DLD1 (cell line): ENCODE data around the gene WDR45.
"Not testable (repeated sequence)": the region's sequence is repeated elsewhere in the genome, so short reads cannot be mapped to it uniquely, and the experiment has no call there.

Experiments used
- in situ Hi-C: cut with HindIII; loops from 2 replicates; pipeline ENCODE4 v1.10.0; 2017; ENCODE audit warnings: low sequenced_read_pairs

WDR45 gene

DNA sequence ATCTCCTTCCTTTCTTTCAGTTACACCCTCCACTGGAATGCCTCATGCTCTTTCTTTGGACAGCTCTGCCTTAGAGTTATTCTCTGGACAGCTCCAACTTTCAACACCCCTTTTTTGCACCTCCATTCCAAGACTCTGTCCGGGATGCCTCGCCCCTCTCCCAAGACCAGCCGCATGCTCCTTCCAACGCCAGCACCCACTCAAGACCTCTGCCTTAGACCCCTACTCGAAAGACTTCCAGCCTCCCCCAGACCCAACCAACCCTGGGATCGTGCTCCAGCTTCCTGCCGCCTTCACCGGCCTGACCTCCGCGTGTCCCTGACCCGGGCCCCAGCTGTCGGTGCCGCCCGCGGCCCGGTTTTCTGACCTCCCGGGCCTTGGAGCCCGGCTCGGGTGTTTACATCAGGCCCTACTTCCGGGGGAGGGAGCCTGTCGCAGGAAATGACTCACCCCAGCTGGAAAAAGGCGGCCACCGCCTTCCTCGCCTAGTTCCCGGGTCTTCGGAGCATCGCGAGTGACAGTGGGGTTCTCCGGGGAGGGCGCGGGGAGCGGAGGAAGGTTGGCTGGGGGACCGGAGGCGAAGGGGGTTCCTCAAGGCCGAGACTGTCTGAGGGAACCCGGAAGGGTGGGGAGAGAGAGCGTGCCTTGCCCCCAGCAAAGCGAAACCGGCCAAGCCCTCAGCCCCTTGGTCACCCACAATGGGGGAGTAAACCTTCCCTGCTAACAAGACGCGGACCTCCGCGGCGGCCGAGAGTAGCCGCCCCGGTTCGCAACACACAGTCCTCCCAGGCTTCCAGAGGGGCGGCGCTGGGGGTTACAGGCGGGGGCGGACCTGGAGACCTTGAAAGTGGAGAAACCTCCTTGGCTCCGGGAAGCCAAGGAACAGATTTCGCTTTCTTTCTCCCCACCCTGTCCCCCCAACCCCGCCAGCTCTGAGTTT is at the start of gene WDR45:
TSS of gene WDR45 (minus strand) at position 399 of the 940 bp plus-strand sequence. CDS start 1,792 bp downstream, outside the sequence.
- in situ Hi-C loops, result no loop called here

DNA sequence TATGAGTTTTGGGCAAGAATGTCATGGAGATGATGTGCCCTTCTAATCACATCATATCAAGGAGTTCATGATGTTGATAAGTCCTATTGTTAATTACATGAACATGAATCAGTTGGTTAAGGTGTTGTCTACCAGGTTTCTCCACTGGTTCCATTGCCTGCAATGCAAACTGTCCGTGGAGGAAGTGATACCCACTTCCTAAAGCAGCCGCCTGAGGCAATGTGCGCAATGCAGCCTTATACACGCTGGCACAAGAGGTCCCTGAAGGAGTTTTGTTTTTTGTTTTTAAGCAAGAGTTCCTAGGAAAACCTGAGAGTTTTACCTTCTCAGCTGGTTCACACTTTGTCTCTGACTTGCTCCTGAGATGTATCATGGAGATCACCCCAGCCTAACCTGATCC is 49.7 kb upstream of the WDR45 start:
- in situ Hi-C loops, result no loop called here

DNA sequence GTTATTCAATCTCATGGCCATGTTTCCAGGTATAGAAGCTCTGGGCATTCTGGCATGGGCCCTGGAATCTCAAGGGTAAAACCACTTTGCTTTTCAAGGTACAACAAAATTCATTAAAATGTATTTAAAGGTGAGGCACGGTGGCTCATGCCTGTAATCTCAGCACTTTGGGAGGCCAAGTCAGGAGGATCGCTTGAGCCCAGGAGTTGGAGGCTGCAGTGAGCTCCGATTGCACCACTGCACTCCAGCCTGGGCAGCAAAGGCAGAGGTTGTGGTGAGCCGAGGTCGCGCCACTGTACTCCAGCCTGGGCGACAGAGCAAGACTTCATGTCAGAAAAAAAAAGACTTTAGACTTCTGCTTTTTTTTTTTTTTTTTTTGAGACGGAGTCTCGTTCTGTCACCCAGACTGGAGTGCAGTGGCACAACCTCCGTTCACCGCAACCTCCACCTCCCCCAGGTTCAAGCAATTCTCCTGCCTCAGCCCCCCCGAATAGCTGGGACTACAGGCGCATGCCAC is 48.1 kb upstream of the WDR45 start:
- in situ Hi-C loops, result not testable (repeated sequence)

DNA sequence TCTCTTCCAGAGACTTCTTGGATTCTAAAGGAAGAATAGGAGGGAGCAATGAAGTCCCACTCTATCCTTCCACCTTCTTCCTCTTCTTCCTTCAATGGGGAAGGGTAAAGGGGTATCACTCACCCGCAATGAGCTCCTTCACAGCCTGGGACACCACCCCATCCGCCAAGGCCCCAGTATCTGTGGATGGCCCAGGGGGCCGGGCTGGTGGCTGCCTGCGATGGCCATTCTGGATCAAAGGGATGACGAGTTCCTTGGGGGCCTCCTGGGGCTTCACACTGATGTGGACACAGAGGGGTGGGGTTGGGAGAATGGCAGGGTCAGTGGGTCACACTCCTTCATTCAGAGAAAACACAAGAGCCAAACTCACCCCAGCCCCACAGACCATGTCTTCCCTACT is 42.8 kb upstream of the WDR45 start:
- in situ Hi-C loops, result no loop called here

DNA sequence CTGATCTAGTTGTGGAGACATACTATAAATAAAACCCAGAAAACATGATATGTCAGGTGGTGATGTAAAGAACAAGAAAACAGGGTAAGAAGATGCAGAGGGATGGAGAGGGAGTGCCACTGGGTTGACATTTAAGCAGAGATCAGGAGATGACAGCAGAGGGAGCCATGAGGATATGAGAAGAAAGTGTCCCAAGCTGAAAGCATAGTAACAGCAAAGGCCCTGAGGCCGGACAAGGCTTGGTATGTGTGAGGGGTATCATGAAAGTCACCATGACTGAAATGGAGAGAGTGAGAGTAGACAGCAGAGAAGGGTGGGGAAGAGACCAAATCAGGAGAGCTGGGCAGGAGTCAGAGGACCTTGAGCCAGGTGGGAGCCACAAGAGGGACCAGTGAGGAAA is 40.4 kb upstream of the WDR45 start:
- in situ Hi-C loops, result no loop called here

DNA sequence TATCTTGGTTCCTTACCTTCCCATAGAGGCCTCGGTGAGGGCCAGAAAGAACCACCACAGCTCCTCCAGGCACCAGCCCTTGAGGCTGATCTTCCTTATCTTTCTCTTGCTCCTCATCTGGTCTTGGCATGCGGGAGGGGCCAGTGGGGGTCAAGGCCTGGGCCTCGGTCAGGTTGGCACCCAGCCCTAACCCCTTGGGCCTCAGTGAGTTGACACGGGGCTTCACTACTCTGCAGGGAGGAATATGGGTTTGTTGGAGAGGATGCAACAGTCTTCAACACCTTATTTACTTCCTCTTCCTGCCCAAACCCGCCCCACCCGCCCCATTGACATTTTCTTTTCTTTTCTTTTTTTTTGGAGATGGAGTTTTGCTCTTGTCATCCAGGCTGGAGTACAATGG is 37.9 kb upstream of the WDR45 start:
- in situ Hi-C loops, result no loop called here

DNA sequence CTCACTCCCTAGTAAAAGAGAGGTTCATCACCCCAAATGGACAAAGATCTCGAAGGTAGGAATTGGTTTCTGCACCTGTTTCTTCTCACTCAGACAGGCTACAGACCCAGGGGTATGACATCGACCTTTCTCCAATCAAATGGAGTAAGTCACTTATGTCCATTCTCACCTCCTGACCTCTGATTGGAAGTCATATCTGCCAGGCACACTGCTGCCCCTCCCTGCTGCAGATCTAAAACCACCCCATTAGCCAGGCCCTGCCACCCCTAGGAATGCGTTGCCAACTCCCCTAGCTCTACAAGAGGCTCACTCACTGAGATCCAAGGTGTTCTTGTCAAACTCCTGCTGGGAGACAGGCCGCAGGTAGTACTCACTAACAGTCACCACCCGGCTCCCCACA is 37.0 kb upstream of the WDR45 start:
- in situ Hi-C loops, result no loop called here

DNA sequence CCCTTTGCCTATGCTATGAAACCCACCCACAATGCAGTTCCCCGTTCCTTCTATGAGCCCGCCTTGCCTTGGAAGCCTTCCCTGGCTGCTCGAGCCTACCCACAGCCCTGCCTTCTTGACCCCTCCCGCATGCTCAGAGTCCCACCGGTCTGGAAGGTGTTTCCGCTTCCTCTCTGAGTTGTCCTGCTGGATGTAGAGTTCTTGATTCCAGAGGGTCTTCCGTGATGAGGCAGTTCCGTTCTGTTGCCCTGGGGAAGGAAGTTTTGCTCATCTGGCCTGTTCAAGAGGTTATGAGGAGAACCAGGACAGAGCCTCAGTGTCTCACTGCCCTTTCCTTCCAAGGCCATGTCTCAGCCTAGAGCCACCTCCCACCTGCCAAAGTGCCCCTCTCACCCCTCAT is 36.4 kb upstream of the WDR45 start:
- in situ Hi-C loops, result no loop called here

DNA sequence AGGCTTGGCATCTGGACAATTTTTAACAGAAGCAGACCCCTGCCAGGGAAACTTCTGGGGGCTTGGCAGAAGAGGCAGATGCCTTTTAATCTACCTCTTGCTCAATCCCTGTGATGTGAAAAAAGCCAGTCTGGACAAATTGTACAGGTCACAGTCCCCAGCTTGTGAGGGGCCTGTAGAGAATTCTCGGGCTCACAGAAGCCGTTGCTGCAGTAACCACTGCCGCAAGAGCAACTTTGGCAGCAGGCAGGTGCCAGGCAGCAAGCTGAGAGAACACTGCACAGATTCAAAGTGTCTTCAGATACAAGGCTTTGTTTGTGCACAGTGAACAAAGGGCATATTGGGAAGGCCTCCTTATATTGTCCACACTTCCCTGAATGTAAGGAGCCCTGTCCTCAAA is 32.1 kb upstream of the WDR45 start:
- in situ Hi-C loops, result no loop called here

DNA sequence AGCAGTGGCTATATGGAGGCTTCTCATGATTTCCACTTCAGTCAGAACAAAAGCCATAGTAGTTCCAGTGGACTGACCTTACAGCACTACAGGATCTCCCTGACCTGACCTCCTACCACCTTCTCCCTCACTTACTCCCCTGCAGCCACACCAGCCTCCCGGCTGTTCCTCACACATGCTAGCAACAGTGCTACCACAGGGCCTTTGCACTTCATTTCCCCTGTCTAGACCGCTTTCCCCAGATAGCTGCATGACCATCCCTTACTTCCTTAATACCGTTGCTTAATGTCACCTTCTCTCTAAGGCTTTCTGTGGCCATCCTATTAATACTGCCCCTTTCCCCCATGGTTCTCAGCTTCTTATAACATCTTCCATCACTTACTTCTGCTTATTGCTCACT is 30.7 kb upstream of the WDR45 start:
- in situ Hi-C loops, result no loop called here

DNA sequence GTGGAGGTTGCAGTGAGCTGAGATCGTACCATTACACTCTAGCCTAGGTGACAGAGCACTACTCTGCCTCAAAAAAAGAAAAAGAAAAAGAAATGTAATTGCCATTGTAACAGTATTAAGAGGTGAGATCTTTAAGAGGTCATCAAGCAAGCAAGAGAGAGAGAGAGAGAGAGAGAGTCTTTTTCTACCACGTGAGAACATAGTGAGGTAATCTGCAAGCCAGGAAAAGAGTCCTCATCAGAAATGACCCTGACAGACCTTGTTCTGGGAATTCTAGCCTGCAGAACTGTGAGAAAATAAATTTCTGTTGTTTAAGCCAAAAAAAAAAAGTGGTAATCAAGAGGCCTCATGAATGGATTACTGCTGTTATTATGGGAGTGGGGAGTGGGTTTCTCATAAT is 29.0 kb upstream of the WDR45 start:
- in situ Hi-C loops, result no loop called here

DNA sequence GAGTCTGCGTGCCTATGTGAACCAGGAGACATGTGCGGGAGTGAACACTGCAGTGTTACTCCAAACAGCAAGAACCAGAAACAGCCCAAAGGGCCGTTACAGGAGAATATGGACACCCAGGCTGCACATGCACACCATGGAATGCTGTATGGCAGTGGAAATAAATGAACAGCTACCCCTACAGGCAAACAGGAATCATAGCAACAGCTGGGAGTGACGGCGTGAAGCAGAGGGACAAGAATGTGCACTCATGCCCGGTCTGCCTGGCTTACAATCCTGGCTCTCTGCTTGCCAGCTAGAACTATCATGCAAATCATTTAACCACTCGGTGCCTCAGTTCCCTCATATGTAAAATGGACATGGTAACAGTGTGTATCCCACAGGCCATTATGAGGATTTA is 27.2 kb upstream of the WDR45 start:
- in situ Hi-C loops, result no loop called here

DNA sequence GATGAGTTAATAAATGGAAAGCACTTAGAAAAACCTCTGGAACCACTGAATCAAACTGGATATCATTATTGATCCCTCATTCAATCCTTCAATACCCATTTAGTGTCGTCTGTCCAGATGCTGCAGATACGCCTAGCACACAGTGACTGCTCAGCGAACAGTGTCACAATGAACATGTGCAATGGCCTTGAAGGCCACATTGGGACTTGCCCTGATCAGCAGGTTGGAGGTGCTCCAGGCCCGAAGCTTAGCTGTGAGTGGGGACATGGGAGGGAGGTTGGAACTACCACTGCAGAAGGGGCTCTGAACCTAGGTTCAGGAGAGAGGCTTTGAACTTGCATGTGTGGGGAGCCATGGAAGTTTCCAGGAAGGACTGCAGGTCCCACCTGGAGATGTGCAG is 26.6 kb upstream of the WDR45 start:
- in situ Hi-C loops, result no loop called here

DNA sequence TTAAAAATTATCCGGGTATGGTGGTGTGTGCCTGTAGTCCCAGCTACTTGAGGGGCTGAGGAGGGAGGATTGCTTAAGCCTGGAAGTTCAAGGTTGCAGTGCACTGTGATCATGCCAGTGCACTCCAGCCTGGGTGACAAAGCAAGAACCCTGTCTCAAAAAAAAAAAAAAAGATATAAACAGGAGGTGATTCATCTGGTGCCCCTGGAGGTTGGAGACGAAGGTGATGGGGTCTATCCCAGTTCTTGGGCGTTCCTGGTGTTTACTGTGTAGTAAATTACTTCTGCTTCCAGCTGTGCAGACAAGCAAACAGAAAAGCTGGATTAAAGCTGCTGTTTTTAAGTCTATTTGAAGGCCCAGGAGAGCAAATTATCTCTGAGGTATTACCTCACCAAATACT is 23.9 kb upstream of the WDR45 start:
- in situ Hi-C loops, result no loop called here

DNA sequence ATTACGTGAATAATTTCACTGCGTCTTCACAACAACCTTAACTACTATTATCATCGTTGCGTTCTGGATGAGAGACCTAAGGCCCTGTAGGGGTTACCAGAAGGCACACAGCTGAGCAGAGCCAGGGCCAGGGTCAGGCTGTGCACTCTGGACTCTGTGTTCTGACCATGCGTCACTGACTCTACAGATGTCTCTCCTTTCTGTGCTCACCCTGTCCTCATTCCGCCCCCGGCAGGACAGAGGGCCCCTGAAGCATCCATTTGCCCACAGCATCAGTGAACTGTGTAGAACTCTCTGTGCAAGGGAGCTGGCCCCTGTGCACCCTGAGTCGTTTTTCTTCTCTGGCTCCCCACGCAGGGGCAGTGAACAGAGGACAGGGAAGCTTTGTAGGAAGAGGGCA is 22.5 kb upstream of the WDR45 start:
- in situ Hi-C loops, result no loop called here

DNA sequence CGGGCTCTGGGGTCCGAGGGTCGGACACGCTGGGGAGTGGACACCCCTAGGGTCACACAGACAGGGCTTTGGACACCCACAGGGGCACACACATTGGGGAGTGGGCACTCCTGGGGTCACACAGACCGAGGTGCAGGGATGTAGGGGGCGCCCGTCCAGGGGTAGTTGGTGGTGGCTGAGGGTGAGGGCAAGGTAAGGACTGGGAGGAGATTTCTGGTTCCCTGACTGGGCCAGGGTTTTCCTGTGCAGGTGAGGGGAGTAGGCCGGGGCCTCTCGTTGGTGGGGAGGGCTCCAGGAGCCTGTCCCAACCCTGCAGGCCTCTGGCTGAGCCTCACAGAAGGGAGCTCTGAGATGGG is 21.9 kb upstream of the WDR45 start:
- in situ Hi-C loops, result no loop called here

DNA sequence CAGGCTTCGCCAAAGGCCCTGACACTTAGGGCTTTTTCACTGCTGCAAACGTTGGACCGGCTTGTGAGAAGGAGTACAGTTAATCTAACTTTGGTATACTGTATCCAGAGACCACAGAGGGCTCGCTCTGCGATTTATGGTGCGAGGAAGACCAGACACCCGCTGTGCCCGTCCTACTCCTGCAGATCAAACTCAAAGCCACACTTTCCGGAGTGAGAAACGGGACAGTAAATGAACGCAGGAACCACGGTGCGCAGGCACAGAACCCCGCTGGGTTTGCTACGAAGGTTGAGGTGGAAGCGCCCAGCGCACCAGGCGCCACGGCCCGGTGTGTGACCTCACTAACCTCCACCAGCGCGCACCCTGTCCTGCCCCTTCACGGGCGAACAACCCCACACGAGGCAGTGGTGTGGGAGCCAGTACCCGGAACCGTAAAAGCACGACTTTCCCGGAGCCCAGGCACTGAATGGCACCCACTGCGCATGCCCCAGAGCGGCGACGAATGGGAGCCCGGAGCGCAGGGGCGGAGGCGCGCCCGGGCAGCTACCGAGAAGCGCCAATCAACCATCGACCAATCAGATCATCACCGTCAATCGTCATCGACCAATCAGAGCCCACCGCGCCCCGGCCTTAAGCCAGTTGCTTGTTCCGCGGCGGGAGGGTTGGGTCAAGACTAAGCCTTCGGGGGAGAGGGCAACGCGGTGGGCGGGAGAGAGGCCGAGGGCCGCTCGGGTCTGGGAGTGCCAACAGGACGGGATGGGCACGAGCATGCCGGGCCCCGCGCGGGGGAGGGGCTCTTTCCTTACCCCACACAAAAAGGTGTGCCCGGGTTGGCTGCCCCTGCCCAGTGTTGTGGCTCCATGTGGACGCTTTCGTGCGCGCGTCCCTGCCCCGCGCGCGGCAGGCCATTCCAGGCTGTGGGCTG is 21.3 kb upstream of the WDR45 start:
- in situ Hi-C loops, result no loop called here

DNA sequence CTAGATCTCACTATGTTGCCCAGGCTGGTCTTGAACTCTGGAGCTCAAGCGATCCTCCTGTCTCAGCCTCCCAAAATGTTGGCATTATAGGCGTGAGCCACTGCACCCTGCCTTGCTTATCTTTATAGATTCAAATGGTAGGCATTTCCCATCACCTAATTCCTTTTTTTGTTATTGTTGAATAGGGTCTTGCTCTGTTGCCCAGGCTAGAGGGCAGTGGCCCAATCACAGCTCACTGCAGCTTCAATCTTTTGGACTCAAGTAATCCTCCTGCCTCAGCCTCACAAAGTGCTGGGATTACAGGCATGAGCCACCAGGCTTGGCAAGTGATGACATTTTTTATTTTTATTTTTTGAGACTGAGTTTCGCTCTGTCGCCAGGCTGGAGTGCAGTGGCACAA is 16.7 kb upstream of the WDR45 start:
- in situ Hi-C loops, result no loop called here

DNA sequence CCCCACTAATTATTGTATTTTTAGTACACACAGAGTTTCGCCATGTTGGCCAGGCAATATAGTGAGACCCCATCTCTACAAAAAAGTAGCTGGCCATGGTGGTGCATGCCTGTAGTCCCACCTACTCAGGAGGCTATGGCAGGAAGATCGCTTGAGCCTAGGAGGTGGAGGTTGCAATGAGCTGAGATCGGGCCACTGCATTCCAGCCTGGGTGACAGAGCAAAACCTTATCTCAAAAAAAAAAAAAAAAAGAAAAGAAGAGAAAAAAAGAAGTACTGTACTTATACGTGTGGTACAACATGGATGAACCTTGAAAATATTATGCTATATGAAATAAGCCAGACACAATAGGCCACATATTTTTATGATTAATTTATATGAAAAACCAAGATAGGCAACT is 9.9 kb upstream of the WDR45 start:
- in situ Hi-C loops, result no loop called here

DNA sequence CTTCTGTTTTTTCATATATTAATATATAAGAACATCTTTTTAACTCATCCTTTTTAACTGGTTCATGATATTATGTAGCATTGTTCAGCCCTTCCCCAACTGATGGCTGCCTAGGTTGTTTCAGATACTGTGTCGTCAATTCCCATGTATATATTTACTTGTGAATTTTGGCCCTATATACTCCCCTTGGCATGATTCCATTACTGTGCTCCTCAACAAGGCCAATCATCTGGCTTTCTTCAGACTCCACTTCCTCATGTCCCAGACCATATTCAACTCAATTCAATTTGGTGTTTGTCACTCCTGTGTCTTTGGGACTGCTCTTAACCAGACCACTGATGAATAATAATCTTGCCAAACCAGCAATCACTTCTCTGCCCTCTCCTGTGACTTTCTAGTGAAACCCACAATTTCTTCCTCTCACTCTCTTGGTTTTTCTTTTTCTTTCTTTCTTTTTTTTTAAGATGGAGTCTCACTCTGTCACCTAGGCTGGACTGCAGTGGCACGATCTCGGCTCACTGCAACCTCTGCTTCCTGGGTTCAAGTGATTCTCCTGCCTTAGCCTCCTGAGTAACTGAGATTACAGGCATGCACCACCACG is 2.7 kb upstream of the WDR45 start:
- in situ Hi-C loops, result no loop called here

DNA sequence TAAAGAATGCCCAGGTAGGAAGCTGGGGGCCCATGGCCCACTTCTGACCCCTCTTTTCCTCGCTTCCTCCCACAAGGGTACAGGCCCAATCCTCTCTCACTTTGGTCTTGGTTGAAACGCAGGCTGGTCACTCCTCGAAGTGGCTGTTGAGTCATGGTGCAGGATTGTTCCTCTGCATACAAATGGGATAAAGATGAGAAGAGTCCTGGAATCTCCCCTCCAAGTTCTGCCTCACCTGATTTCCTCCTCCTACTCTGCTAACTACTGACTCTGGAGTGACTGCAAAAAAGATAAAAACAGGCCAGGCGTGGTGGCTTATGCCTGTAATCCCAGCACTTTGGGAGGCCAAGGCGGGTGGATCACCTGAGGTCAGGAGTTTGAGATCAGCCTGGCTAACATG is 1.7 kb downstream of the WDR45 start:
- in situ Hi-C loops, result no loop called here
